Caco-2 (cell line): ENCODE results near the gene LDAH. TPM values are rescaled to one million over a fixed set of nuclear protein-coding genes. Genes with fewer than 3 reads are reported as not detected.
A peak's percentile ranks its signal among the peaks of the same experiment; 100 is the strongest.

Experiments
- BruUV-seq: library from RNA; stranded (reverse); fragments of 400-500 nt; replicated peaks from 2 replicates; lab custom pipeline; 2021; lab: Mats Ljungman, UMichigan
- CTCF ChIA-PET: fragments of 300-600 bp; sonication (Branson Sonifier 250); formaldehyde crosslinking; loops from one replicate; lab custom pipeline; 2022; ENCODE audit warnings: antibody characterized with exemption; lab: Charles Lee
- POLR2A ChIA-PET: fragments of 300-600 bp; sonication (Branson Sonifier 250); formaldehyde crosslinking; loops from one replicate; lab custom pipeline; 2022; ENCODE audit warnings: antibody characterized with exemption; lab: Charles Lee
- DNase-seq, 2 experiments: peaks; one replicate each; pipeline versions ENCODE4 v3.0.0 to v3.0.0-alpha.2; 2020 to 2022
- H3K27me3 ChIP-seq: replicated peaks from 2 replicates; pipeline ENCODE4 v1.6.0; 2011; ENCODE audit warnings: low read length; ENCODE audit not compliant: control insufficient read depth, insufficient read depth
- H3K36me3 ChIP-seq: 2 replicates; pipeline ENCODE4 v1.5.1; 2011; ENCODE audit warnings: low read length; ENCODE audit not compliant: control insufficient read depth, insufficient read depth
- H3K4me1 ChIP-seq: fragments of 250-450 bp; sonication (Bioruptor Pico); 2 replicates; pipeline ENCODE4 v1.5.1; 2020; ENCODE audit warnings: mild to moderate bottlenecking
- H3K4me3 ChIP-seq: 2 replicates; pipeline ENCODE4 v1.5.1; 2011; ENCODE audit warnings: low read depth, mild to moderate bottlenecking, control low read depth, low read length
- H3K9me3 ChIP-seq: fragments of 250-450 bp; sonication (Bioruptor Pico); 2 replicates; pipeline ENCODE4 v1.5.1; 2020; ENCODE audit warnings: mild to moderate bottlenecking, moderate library complexity
- H3K27ac Mint-ChIP-seq: one replicate; pipeline ENCODE4 v1.8.0; 2022; ENCODE audit warnings: mixed read lengths; ENCODE audit not compliant: unreplicated experiment
- H3K27me3 Mint-ChIP-seq: one replicate; pipeline ENCODE4 v1.8.0; 2022; ENCODE audit warnings: mixed read lengths; ENCODE audit not compliant: insufficient read depth, unreplicated experiment
- H3K36me3 Mint-ChIP-seq: one replicate; pipeline ENCODE4 v1.8.0; 2022; ENCODE audit warnings: mild to moderate bottlenecking, mixed read lengths; ENCODE audit not compliant: insufficient read depth, unreplicated experiment
- H3K4me1 Mint-ChIP-seq: one replicate; pipeline ENCODE4 v1.8.0; 2022; ENCODE audit warnings: low read depth, mixed read lengths; ENCODE audit not compliant: unreplicated experiment
- H3K4me3 Mint-ChIP-seq: one replicate; pipeline ENCODE4 v1.8.0; 2022; ENCODE audit warnings: mild to moderate bottlenecking, moderate library complexity, mixed read lengths; ENCODE audit not compliant: unreplicated experiment
- H3K9me3 Mint-ChIP-seq: one replicate; pipeline ENCODE4 v1.8.0; 2022; ENCODE audit warnings: mixed read lengths; ENCODE audit not compliant: unreplicated experiment
- CTCF ChIP-seq, 2 experiments: fragments of 200-600 bp in 1 of 2; IDR thresholded peaks; 1 replicate in 1 of 2; 2 replicates in 1 of 2; pipeline versions ENCODE4 v1.5.1 to v1.8.0; 2011 to 2022; ENCODE audit warnings: antibody characterized with exemption in 1 of 2, control low read depth in 1 of 2, inconsistent platforms in 1 of 2, low read depth in 1 of 2, low read length in 1 of 2, mild to moderate bottlenecking in 1 of 2, moderate library complexity in 1 of 2; ENCODE audit not compliant: insufficient read depth in 1 of 2, severe bottlenecking in 1 of 2, unreplicated experiment in 1 of 2
- intact Hi-C: fragments of 100-400 bp; cut with micrococcal nuclease; formaldehyde crosslinking; loops from one replicate; pipeline ENCODE4 v1.10.0; 2022; ENCODE audit not compliant: unreplicated experiment
- total RNA-seq: library from RNA; stranded (reverse); gene quantifications from 2 replicates; pipeline ENCODE4 v1.2.3, GENCODE V29; 2022

Gene LDAH
- total RNA-seq, 1 experiment from 2014 or later: 40.5 TPM

- peak overlapping the region; percentile 81 for H3K4me3 Mint-ChIP-seq
- Histone ChIP-seq H3K9me3 (no peaks in the 10 kb centered on the region), H3K27me3 (no peaks in the 10 kb centered on the region), H3K36me3 (no peaks in the 10 kb centered on the region; the same call in none of the 2 replicates), H3K4me3 (peak overlapping the region; percentile 92), H3K4me1 (peaks cover 13% of the 10 kb centered on the region)
- H3K36me3 Mint-ChIP-seq: peaks cover 5% of the 10 kb centered on the region
- no peaks in the 10 kb centered on the region for H3K27me3 Mint-ChIP-seq
- no peaks in the 10 kb centered on the region for H3K9me3 Mint-ChIP-seq
- TF ChIP-seq CTCF (IDR thresholded peaks at IDR 0.05; ENCODE audit: insufficient read depth in 1 of 2, low read depth in 1 of 2, low read length in 1 of 2, severe bottlenecking in 1 of 2, unreplicated experiment in 1 of 2): no peak
- CTCF ChIA-PET: interaction anchor here (0.9 to 3.0 kb wide), 12 partner anchors 8 to 258 kb away, joined by 3 to 28 read pairs (median 6); partner anchors contain the start of genes GDF7 and RHOB
- intact Hi-C loops: no loop called here
- peaks cover 2% of the 10 kb centered on the region for H3K4me1 Mint-ChIP-seq
- POLR2A ChIA-PET: interaction anchor here (1.6 to 3.1 kb wide), 3 partner anchors 16 to 203 kb away, joined by 3 to 33 read pairs (median 6); partner anchors contain the start of gene RHOB
- H3K27ac Mint-ChIP-seq: peak overlapping the region; percentile 50
- no peak for DNase-seq
- BruUV-seq: no TSS peak
These were observed 172.9 kb downstream of the LDAH start for GRCh38 chr2:20649976-20650375.

- Mint-ChIP-seq H3K27ac (no peak overlapping the region), H3K4me3 (peak overlapping the region; percentile 81), H3K36me3 (peaks cover 9% of the 10 kb centered on the region), H3K27me3 (no peaks in the 10 kb centered on the region), H3K4me1 (no peaks in the 10 kb centered on the region), H3K9me3 (no peaks in the 10 kb centered on the region)
- H3K4me1 ChIP-seq: peaks cover 13% of the 10 kb centered on the region
- intact Hi-C loops: no loop called here
- no peaks in the 10 kb centered on the region for H3K27me3 ChIP-seq
- no peaks in the 10 kb centered on the region for H3K9me3 ChIP-seq
- BruUV-seq: no TSS peak
- POLR2A ChIA-PET: interaction anchor here (3.1 kb wide), 1 partner anchor 202 kb away, joined by 33 read pairs; the partner anchor contains the start of gene RHOB
- TF ChIP-seq CTCF (IDR thresholded peaks at IDR 0.05; ENCODE audit: insufficient read depth in 1 of 2, low read depth in 1 of 2, low read length in 1 of 2, severe bottlenecking in 1 of 2, unreplicated experiment in 1 of 2): no peak
- H3K4me3 ChIP-seq: no peak overlapping the region
- CTCF ChIA-PET: interaction anchor here (1.4 to 3.0 kb wide), 3 partner anchors 26 to 253 kb away, joined by 4 to 26 read pairs (median 4); no protein-coding TSS in a partner anchor
- no peaks in the 10 kb centered on the region; the same call in none of the 2 replicates for H3K36me3 ChIP-seq
- no peak for DNase-seq
These were observed 173.3 kb downstream of the LDAH start for GRCh38 chr2:20649576-20649975.

DNA sequence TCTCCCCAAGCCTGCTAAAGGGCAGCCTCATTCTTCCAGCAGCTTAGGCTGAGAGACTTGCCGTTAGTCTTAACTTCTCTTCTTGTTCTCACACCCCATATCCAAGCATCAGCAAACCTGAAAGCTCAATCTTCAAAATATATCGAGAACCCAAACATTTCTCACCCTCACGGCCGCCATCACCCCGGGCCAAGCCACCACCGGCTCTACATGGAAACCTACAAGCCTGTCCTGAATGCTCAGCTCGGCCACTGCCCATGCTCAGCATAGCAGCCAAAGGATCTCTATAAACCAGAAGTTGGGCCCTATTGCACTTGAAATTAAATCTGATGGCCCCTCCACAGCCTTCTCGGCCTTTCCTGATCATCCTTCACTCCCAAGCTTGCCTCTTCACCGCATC lies 174.1 kb downstream of the LDAH start:
- H3K27ac Mint-ChIP-seq: no peak overlapping the region
- Histone ChIP-seq H3K4me3 (no peak overlapping the region), H3K9me3 (no peaks in the 10 kb centered on the region), H3K36me3 (no peaks in the 10 kb centered on the region; the same call in none of the 2 replicates), H3K4me1 (peaks cover 13% of the 10 kb centered on the region), H3K27me3 (no peaks in the 10 kb centered on the region)
- no peaks in the 10 kb centered on the region for H3K4me1 Mint-ChIP-seq
- CTCF ChIA-PET: interaction anchor here (1.5 kb wide), 1 partner anchor 237 kb away, joined by 4 read pairs; no protein-coding TSS in a partner anchor
- BruUV-seq: no TSS peak
- POLR2A ChIA-PET: interaction anchor here (0.9 kb wide), 1 partner anchor 202 kb away, joined by 5 read pairs; the partner anchor contains the start of gene RHOB
- H3K27me3 Mint-ChIP-seq: no peaks in the 10 kb centered on the region
- intact Hi-C loops: no loop called here
- H3K36me3 Mint-ChIP-seq: peaks cover 15% of the 10 kb centered on the region
- no peaks in the 10 kb centered on the region for H3K9me3 Mint-ChIP-seq
- H3K4me3 Mint-ChIP-seq: no peak overlapping the region
- TF ChIP-seq CTCF (IDR thresholded peaks at IDR 0.05; ENCODE audit: insufficient read depth in 1 of 2, low read depth in 1 of 2, low read length in 1 of 2, severe bottlenecking in 1 of 2, unreplicated experiment in 1 of 2): no peak
- no peak for DNase-seq
